Liver (tissue), 3 donors: ENCODE measurements around the gene DUSP16.

Source experiments
- CTCF ChIP-seq: fragments of 150-350 bp; IDR thresholded peaks from 2 replicates; pipeline ENCODE4 v1.5.1; 2017; ENCODE audit warnings: improper control_type of control experiment, low read depth, low read length; ENCODE audit not compliant: missing input control
- EGR1 ChIP-seq, 2 donors: IDR thresholded peaks; 2 replicates each; pipeline ENCODE4 v1.6.1; 2016 to 2018; ENCODE audit warnings: antibody characterized with exemption in 2 of 2, low read depth in 2 of 2
- FOXA1 ChIP-seq: IDR thresholded peaks from 2 replicates; pipeline ENCODE4 v1.6.1; 2016; ENCODE audit warnings: antibody characterized with exemption
- GABPA ChIP-seq, 2 donors: IDR thresholded peaks in 1 of 2; conservative IDR thresholded peaks in 1 of 2; 2 replicates each; pipeline ENCODE4 v1.6.1; 2016; ENCODE audit warnings: antibody characterized with exemption in 2 of 2, mild to moderate bottlenecking in 1 of 2, moderate library complexity in 1 of 2
- JUND ChIP-seq, 2 donors: IDR thresholded peaks; 2 replicates each; pipeline ENCODE4 v1.6.1; 2016; ENCODE audit warnings: antibody characterized with exemption in 2 of 2
- MAX ChIP-seq: IDR thresholded peaks from 2 replicates; pipeline ENCODE4 v1.6.1; 2016; ENCODE audit warnings: antibody characterized with exemption
- RAD21 ChIP-seq, 2 donors: IDR thresholded peaks; 2 replicates each; pipeline ENCODE4 v1.6.1; 2016; ENCODE audit warnings: antibody characterized with exemption in 2 of 2, mild to moderate bottlenecking in 2 of 2
- REST ChIP-seq: IDR thresholded peaks from 2 replicates; pipeline ENCODE4 v1.6.1; 2016; ENCODE audit warnings: antibody characterized with exemption, mild to moderate bottlenecking
- TAF1 ChIP-seq: conservative IDR thresholded peaks from 2 replicates; pipeline ENCODE4 v1.6.1; 2016; ENCODE audit warnings: antibody characterized with exemption, mild to moderate bottlenecking
- YY1 ChIP-seq: IDR thresholded peaks from 2 replicates; pipeline ENCODE4 v1.6.1; 2016; ENCODE audit warnings: antibody characterized with exemption, mild to moderate bottlenecking
- ZBTB33 ChIP-seq: IDR thresholded peaks from 2 replicates; pipeline ENCODE4 v1.6.1; 2016; ENCODE audit warnings: antibody characterized with exemption
- donor health status: healthy.
- donor health status: healthy.

GRCh38 chr12:12506496-12506890 lies 56.2 kb downstream of the DUSP16 start:
- TF ChIP-seq CTCF: no peak
- TF ChIP-seq FOXA1: no peak
- no peak for TF ChIP-seq MAX
- TF ChIP-seq TAF1: no peak
- no peak for TF ChIP-seq GABPA (IDR thresholded peaks at IDR 0.05 in 1 of 2, conservative IDR thresholded peaks at IDR 0.05 in 1 of 2)
- no peak for TF ChIP-seq REST
- TF ChIP-seq JUND (IDR thresholded peaks at IDR 0.05): no peak
- no peak for TF ChIP-seq ZBTB33
- TF ChIP-seq YY1: no peak
- no peak for TF ChIP-seq RAD21 (IDR thresholded peaks at IDR 0.05)
- TF ChIP-seq EGR1 (IDR thresholded peaks at IDR 0.05; ENCODE audit: low read depth in 2 of 2): no peak
